ENCODE data around the gene SCARF2. TPM values are rescaled to one million over a fixed set of nuclear protein-coding genes. Genes with fewer than 3 reads are reported as not detected.
A peak's percentile ranks its signal among the peaks of the same experiment; 100 is the strongest.

The SCARF2 gene
- total and polyA plus RNA-seq, 2 experiments from 2014 or later = 7.9 to 45.6 TPM

DNA sequence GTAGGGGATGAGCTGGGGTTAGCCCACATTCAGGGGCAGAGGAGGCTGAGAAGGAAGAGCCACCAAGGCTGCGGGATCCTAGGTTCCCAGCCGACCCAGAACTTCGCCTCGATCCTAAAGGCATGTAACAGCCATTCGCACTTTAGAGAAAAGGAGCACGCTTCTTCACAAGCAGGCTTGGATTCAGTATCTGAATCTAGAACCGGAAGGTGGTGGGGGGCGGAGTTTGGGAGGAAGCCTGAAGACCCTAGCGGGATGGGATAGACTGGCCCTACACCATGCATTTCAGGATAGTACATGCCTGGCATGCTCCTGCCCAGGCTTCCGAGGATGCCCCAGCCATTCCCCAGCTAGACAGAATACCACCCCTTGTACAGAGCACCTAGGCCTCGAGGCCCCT, 4.4 kb downstream of the SCARF2 start:
- Histone ChIP-seq H3K9me3 (ENCODE audit: low read depth) (no peaks in the 10 kb centered on the region), H3K4me2 (ENCODE audit: unreplicated experiment) (no peak overlapping the region), H3K9ac (no peak overlapping the region), H4K20me1 (ENCODE audit: insufficient read depth) (peaks cover 5% of the 10 kb centered on the region; the same call in 1 of the 2 replicates), H3F3A (ENCODE audit: insufficient read depth) (no peaks in the 10 kb centered on the region), H3K36me3 (ENCODE audit: low read depth) (peaks cover 7% of the 10 kb centered on the region; the same call in 1 of the 2 replicates), H3K9me2 (ENCODE audit: insufficient read depth) (no peaks in the 10 kb centered on the region), H3K27me3 (replicated peaks; ENCODE audit: insufficient read depth) (no peaks in the 10 kb centered on the region), H3K27ac (no peak overlapping the region), H3K4me1 (ENCODE audit: insufficient read depth) (peaks cover 11% of the 10 kb centered on the region), H3K4me3 (no peak overlapping the region), H3K79me2 (ENCODE audit: insufficient read depth) (peaks cover 76% of the 10 kb centered on the region), H2AFZ (no peak overlapping the region)
- no peak for DNase-seq
- WGBS, 2 experiments (ENCODE audit: low coverage in 1 of 2, low lambda C conversion rate in 2 of 2, missing lambda C conversion rate in 2 of 2) = 96 to 98% methylated on average over 11 of the region's 11 CpGs
- in situ Hi-C loops (cut with MboI) = no loop called here
- no peak for TF ChIP-seq EZH2 (IDR thresholded peaks at IDR 0.05; ENCODE audit: insufficient read depth, poor library complexity, severe bottlenecking)
- TF ChIP-seq EZH2phosphoT487 (IDR thresholded peaks at IDR 0.05; ENCODE audit: insufficient read depth, low read depth) = no peak

GRCh38 chr22:20432244-20432686, 5.4 kb downstream of the SCARF2 start:
- H3K9ac ChIP-seq = no peak overlapping the region
- no peak for TF ChIP-seq EZH2phosphoT487 (IDR thresholded peaks at IDR 0.05; ENCODE audit: insufficient read depth, low read depth)
- TF ChIP-seq EZH2 (IDR thresholded peaks at IDR 0.05; ENCODE audit: insufficient read depth, poor library complexity, severe bottlenecking) = no peak
- no peak overlapping the region for H3K4me3 ChIP-seq
- H3F3A ChIP-seq (ENCODE audit: insufficient read depth) = no peaks in the 10 kb centered on the region
- H3K4me1 ChIP-seq (ENCODE audit: insufficient read depth) = peaks cover 11% of the 10 kb centered on the region
- H4K20me1 ChIP-seq (ENCODE audit: insufficient read depth) = peaks cover 5% of the 10 kb centered on the region; the same call in 1 of the 2 replicates
- WGBS, 2 experiments (ENCODE audit: low coverage in 1 of 2, low lambda C conversion rate in 2 of 2, missing lambda C conversion rate in 2 of 2) = 95 to 100% methylated on average over 2 to 3 of the region's 3 CpGs
- no peak overlapping the region for H3K4me2 ChIP-seq (ENCODE audit: unreplicated experiment)
- no peak for DNase-seq
- H3K27me3 ChIP-seq (replicated peaks; ENCODE audit: insufficient read depth) = no peaks in the 10 kb centered on the region
- no peaks in the 10 kb centered on the region for H3K9me2 ChIP-seq (ENCODE audit: insufficient read depth)
- no peaks in the 10 kb centered on the region for H3K9me3 ChIP-seq (ENCODE audit: low read depth)
- peaks cover 76% of the 10 kb centered on the region for H3K79me2 ChIP-seq (ENCODE audit: insufficient read depth)
- peaks cover 8% of the 10 kb centered on the region; the same call in 1 of the 2 replicates for H3K36me3 ChIP-seq (ENCODE audit: low read depth)
- in situ Hi-C loops (cut with MboI) = no loop called here
- H3K27ac ChIP-seq = no peak overlapping the region
- H2AFZ ChIP-seq = no peak overlapping the region

DNA sequence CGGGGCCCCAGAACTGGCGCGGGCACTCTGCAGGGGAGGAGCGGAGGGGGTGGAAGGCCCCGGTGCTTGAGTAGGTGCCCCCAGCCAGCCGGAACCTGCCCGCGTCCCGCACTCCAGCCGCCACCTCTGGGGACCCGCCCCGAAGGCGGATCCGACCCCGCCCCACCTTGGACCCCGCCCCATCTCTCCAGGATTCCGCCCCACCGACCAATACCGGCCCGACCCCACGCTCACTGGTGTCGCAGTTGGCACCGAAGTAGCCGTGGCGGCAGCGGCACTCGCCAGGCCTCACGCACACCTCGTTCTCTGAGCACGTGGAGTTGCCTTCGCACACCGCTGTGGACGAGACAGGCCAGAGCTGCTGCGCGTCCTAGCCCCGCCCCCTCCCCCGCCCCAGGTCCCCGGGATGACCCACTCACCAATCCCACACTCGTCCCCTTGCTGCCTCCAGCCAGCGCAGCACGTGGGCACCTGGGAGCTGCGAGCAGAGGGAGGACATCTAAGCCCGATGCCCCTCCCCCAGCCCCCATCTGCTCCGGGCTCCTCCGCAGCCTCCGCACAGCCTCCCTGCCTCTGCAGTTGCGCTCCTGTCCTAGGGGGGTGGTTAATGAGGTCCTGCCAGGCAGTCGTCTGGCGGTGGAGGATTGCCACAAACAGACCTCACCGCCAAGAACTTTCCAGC, 6.0 kb downstream of the SCARF2 start:
- in situ Hi-C loops (cut with MboI) = no loop called here
- no peak overlapping the region; the same call in 1 of the 2 replicates for H3K4me3 ChIP-seq
- H3K4me1 ChIP-seq (ENCODE audit: insufficient read depth) = peaks cover 11% of the 10 kb centered on the region
- H3K4me2 ChIP-seq (ENCODE audit: unreplicated experiment) = peak overlapping the region; percentile 24
- no peak overlapping the region for H3K27ac ChIP-seq
- H3K9me3 ChIP-seq (ENCODE audit: low read depth) = no peaks in the 10 kb centered on the region
- H3F3A ChIP-seq (ENCODE audit: insufficient read depth) = no peaks in the 10 kb centered on the region
- no peak overlapping the region for H2AFZ ChIP-seq
- TF ChIP-seq EZH2phosphoT487 (IDR thresholded peaks at IDR 0.05; ENCODE audit: insufficient read depth, low read depth) (no peak), EZH2 (IDR thresholded peaks at IDR 0.05; ENCODE audit: insufficient read depth, poor library complexity, severe bottlenecking) (no peak)
- no peaks in the 10 kb centered on the region for H3K9me2 ChIP-seq (ENCODE audit: insufficient read depth)
- no peaks in the 10 kb centered on the region for H3K27me3 ChIP-seq (replicated peaks; ENCODE audit: insufficient read depth)
- no peak for DNase-seq
- peaks cover 5% of the 10 kb centered on the region; the same call in 1 of the 2 replicates for H4K20me1 ChIP-seq (ENCODE audit: insufficient read depth)
- H3K9ac ChIP-seq = no peak overlapping the region; the same call in 1 of the 2 replicates
- WGBS, 2 experiments (ENCODE audit: low coverage in 1 of 2, low lambda C conversion rate in 2 of 2, missing lambda C conversion rate in 2 of 2) = 61 to 88% methylated on average over 13 to 47 of the region's 50 CpGs
- peaks cover 8% of the 10 kb centered on the region; the same call in 1 of the 2 replicates for H3K36me3 ChIP-seq (ENCODE audit: low read depth)
- peaks cover 70% of the 10 kb centered on the region for H3K79me2 ChIP-seq (ENCODE audit: insufficient read depth)

DNA sequence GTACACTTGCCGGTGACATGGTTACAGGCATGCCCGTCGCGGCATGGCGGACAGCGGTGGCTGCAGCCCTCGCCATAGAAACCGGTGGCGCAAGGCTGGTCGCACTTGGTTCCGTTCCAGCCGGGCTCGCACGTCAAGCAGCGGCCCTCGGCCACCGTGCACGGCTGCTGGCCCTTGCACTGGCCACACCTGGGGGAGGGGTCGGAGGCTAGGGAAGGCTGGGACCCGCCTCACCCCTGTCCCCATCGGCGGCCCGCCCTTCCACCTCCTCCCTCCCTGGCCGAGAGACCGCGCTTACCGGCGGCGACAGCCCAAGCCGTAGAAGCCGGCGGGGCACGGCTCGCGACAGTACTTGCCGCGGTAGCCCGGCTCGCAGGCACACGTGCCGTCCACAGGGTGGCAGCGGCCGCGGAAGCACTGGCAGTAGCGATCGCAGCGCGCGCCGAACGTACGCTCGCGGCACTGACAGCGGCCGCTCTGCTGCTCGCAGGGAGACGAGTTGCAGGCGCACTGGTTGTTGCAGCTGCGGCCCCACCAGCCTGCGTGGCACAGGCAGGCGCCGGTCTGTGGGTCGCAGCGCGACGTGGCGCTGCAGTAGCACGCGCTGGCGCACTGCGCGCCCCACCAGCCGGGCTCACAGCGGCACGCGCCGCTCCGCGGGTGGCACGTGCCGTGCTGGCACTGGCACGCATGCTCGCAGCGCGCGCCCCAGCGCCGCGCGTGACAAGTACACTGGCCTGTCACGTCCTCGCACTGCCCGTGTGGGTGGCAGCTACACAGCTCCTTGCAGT, 6.7 kb downstream of the SCARF2 start:
- in situ Hi-C loops (cut with MboI) = no loop called here
- Histone ChIP-seq H3K79me2 (ENCODE audit: insufficient read depth) (peaks cover 65% of the 10 kb centered on the region), H3K4me2 (ENCODE audit: unreplicated experiment) (peak overlapping the region; percentile 24), H4K20me1 (ENCODE audit: insufficient read depth) (peaks cover 5% of the 10 kb centered on the region; the same call in 1 of the 2 replicates), H3K4me1 (ENCODE audit: insufficient read depth) (peaks cover 10% of the 10 kb centered on the region), H3K36me3 (ENCODE audit: low read depth) (peaks cover 8% of the 10 kb centered on the region; the same call in 1 of the 2 replicates), H3K9ac (no peak overlapping the region; the same call in 1 of the 2 replicates), H3K27ac (no peak overlapping the region), H3K27me3 (replicated peaks; ENCODE audit: insufficient read depth) (no peaks in the 10 kb centered on the region), H2AFZ (no peak overlapping the region), H3K9me3 (ENCODE audit: low read depth) (no peaks in the 10 kb centered on the region), H3K9me2 (ENCODE audit: insufficient read depth) (no peaks in the 10 kb centered on the region), H3F3A (ENCODE audit: insufficient read depth) (no peaks in the 10 kb centered on the region), H3K4me3 (no peak overlapping the region; the same call in 1 of the 2 replicates)
- no peak for TF ChIP-seq EZH2phosphoT487 (IDR thresholded peaks at IDR 0.05; ENCODE audit: insufficient read depth, low read depth)
- no peak for TF ChIP-seq EZH2 (IDR thresholded peaks at IDR 0.05; ENCODE audit: insufficient read depth, poor library complexity, severe bottlenecking)
- WGBS, 2 experiments (ENCODE audit: low coverage in 1 of 2, low lambda C conversion rate in 2 of 2, missing lambda C conversion rate in 2 of 2) = 29 to 41% methylated on average over 71 to 84 of the region's 94 CpGs
- peak; percentile 75 for DNase-seq

Data from GM23248 (cell line).